H1 (cell line): ENCODE measurements around the gene FAM83C. TPM values are rescaled to one million over a fixed set of nuclear protein-coding genes. Genes with fewer than 3 reads are reported as not detected.

Experiments used
- ATF2 ChIP-seq: IDR thresholded peaks from 2 replicates; pipeline ENCODE4 v1.6.1; 2012; ENCODE audit warnings: low read length, inconsistent platforms
- EGR1 ChIP-seq: IDR thresholded peaks from 2 replicates; pipeline ENCODE4 v1.6.1; 2011; ENCODE audit warnings: low read depth, low read length, borderline replicate concordance
- EZH2 ChIP-seq: fragments of 200-600 bp; sonication (generic); IDR thresholded peaks from 2 replicates; pipeline ENCODE4 v1.7.1; 2012; ENCODE audit warnings: low read depth, mild to moderate bottlenecking, moderate library complexity, low read length, inconsistent platforms; ENCODE audit not compliant: severe bottlenecking
- KDM4A ChIP-seq: IDR thresholded peaks from one replicate; pipeline ENCODE4 v1.7.1; 2012; ENCODE audit warnings: low read depth, mild to moderate bottlenecking, moderate library complexity, low read length, inconsistent platforms; ENCODE audit not compliant: severe bottlenecking
- MAX ChIP-seq: IDR thresholded peaks from 2 replicates; pipeline ENCODE4 v1.6.1; 2012; ENCODE audit warnings: inconsistent platforms
- SUZ12 ChIP-seq: fragments of 200-600 bp; sonication (generic); IDR thresholded peaks from 2 replicates; pipeline ENCODE4 v1.6.1; 2012; ENCODE audit warnings: mild to moderate bottlenecking, inconsistent platforms, low read length, moderate library complexity, mixed read lengths
- TAF1 ChIP-seq: IDR thresholded peaks from 2 replicates; pipeline ENCODE4 v1.6.1; 2011; ENCODE audit warnings: mild to moderate bottlenecking, low read depth, low read length
- TCF12 ChIP-seq: IDR thresholded peaks from 2 replicates; pipeline ENCODE4 v1.6.1; 2011; ENCODE audit warnings: low read depth, mild to moderate bottlenecking, low read length
- TEAD4 ChIP-seq: IDR thresholded peaks from 2 replicates; pipeline ENCODE4 v1.6.1; 2012; ENCODE audit warnings: low read depth, low read length, inconsistent platforms, mixed read lengths
- polyA plus RNA-seq, 7 experiments: library from polyadenylated mRNA; depleted of rRNA in 3 of 7; stranded (reverse) in 5 of 7; unstranded in 2 of 7; fragments of >200 nt in 5 of 7; fragments of 200-250 nt in 2 of 7; gene quantifications; 1 replicate in 5 of 7; 2 replicates in 1 of 7; 4 replicates in 1 of 7; pipeline versions ENCODE4 v1.2.1 to v1.2.3, GENCODE V29; 2011 to 2013; ENCODE audit warnings: missing spikeins in 2 of 7, mixed read lengths in 2 of 7
- total RNA-seq: library from RNA; stranded (reverse); fragmentation: NEBNext Ultra II Directional; extraction: Animal tissue kit (Norgen Biotek cat#: 25700); gene quantifications from 2 replicates; pipeline ENCODE4 v1.2.1, GENCODE V29; 2021
- TF ChIP-seq, protein P1 (sequence below): IDR thresholded peaks from 2 replicates; pipeline ENCODE4 v1.6.1; 2011; ENCODE audit warnings: low read depth, mild to moderate bottlenecking, low read length; ENCODE audit not compliant: insufficient read depth

The FAM83C gene
- total and polyA plus RNA-seq, 2 of the 8 experiments (the other 6 are each of a cell fraction or from before 2014, with no cell fraction given): not detected

- no peak for TF ChIP-seq ATF2
- no peak for TF ChIP-seq MAX
- TF ChIP-seq EZH2: no peak
- no peak for TF ChIP-seq TAF1
- TF ChIP-seq SUZ12: no peak
- TF ChIP-seq EGR1: no peak
- TF ChIP-seq TCF12: no peak
- TF ChIP-seq KDM4A: no peak
- TF ChIP-seq TEAD4: no peak
- TF ChIP-seq, protein P1, sequence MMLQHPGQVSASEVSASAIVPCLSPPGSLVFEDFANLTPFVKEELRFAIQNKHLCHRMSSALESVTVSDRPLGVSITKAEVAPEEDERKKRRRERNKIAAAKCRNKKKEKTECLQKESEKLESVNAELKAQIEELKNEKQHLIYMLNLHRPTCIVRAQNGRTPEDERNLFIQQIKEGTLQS: no peak
- TF ChIP-seq, all 59 proteins: peak for 0
These were observed 22.0 kb downstream of the FAM83C start (continued) for GRCh38 chr20:35270021-35270902.
